Caco-2 (cell line): ENCODE data around the gene ALKAL2. TPM values are rescaled to one million over a fixed set of nuclear protein-coding genes. Genes with fewer than 3 reads are reported as not detected.
A peak's percentile ranks its signal among the peaks of the same experiment; 100 is the strongest.

Source experiments
- BruUV-seq: library from RNA; stranded (reverse); fragments of 400-500 nt; replicated peaks from 2 replicates; lab custom pipeline; 2021; lab: Mats Ljungman, UMichigan
- CTCF ChIA-PET: fragments of 300-600 bp; sonication (Branson Sonifier 250); formaldehyde crosslinking; loops from one replicate; lab custom pipeline; 2022; ENCODE audit warnings: antibody characterized with exemption; lab: Charles Lee
- POLR2A ChIA-PET: fragments of 300-600 bp; sonication (Branson Sonifier 250); formaldehyde crosslinking; loops from one replicate; lab custom pipeline; 2022; ENCODE audit warnings: antibody characterized with exemption; lab: Charles Lee
- DNase-seq, 2 experiments: peaks; one replicate each; pipeline versions ENCODE4 v3.0.0 to v3.0.0-alpha.2; 2020 to 2022
- H3K27me3 ChIP-seq: replicated peaks from 2 replicates; pipeline ENCODE4 v1.6.0; 2011; ENCODE audit warnings: low read length; ENCODE audit not compliant: control insufficient read depth, insufficient read depth
- H3K36me3 ChIP-seq: 2 replicates; pipeline ENCODE4 v1.5.1; 2011; ENCODE audit warnings: low read length; ENCODE audit not compliant: control insufficient read depth, insufficient read depth
- H3K4me1 ChIP-seq: fragments of 250-450 bp; sonication (Bioruptor Pico); 2 replicates; pipeline ENCODE4 v1.5.1; 2020; ENCODE audit warnings: mild to moderate bottlenecking
- H3K4me3 ChIP-seq: 2 replicates; pipeline ENCODE4 v1.5.1; 2011; ENCODE audit warnings: low read depth, mild to moderate bottlenecking, control low read depth, low read length
- H3K9me3 ChIP-seq: fragments of 250-450 bp; sonication (Bioruptor Pico); 2 replicates; pipeline ENCODE4 v1.5.1; 2020; ENCODE audit warnings: mild to moderate bottlenecking, moderate library complexity
- H3K27ac Mint-ChIP-seq: one replicate; pipeline ENCODE4 v1.8.0; 2022; ENCODE audit warnings: mixed read lengths; ENCODE audit not compliant: unreplicated experiment
- H3K27me3 Mint-ChIP-seq: one replicate; pipeline ENCODE4 v1.8.0; 2022; ENCODE audit warnings: mixed read lengths; ENCODE audit not compliant: insufficient read depth, unreplicated experiment
- H3K36me3 Mint-ChIP-seq: one replicate; pipeline ENCODE4 v1.8.0; 2022; ENCODE audit warnings: mild to moderate bottlenecking, mixed read lengths; ENCODE audit not compliant: insufficient read depth, unreplicated experiment
- H3K4me1 Mint-ChIP-seq: one replicate; pipeline ENCODE4 v1.8.0; 2022; ENCODE audit warnings: low read depth, mixed read lengths; ENCODE audit not compliant: unreplicated experiment
- H3K4me3 Mint-ChIP-seq: one replicate; pipeline ENCODE4 v1.8.0; 2022; ENCODE audit warnings: mild to moderate bottlenecking, moderate library complexity, mixed read lengths; ENCODE audit not compliant: unreplicated experiment
- H3K9me3 Mint-ChIP-seq: one replicate; pipeline ENCODE4 v1.8.0; 2022; ENCODE audit warnings: mixed read lengths; ENCODE audit not compliant: unreplicated experiment
- intact Hi-C: fragments of 100-400 bp; cut with micrococcal nuclease; formaldehyde crosslinking; loops from one replicate; pipeline ENCODE4 v1.10.0; 2022; ENCODE audit not compliant: unreplicated experiment
- total RNA-seq: library from RNA; stranded (reverse); gene quantifications from 2 replicates; pipeline ENCODE4 v1.2.3, GENCODE V29; 2022
- TF ChIP-seq, protein P1 (sequence below), 2 experiments: fragments of 200-600 bp in 1 of 2; IDR thresholded peaks; 1 replicate in 1 of 2; 2 replicates in 1 of 2; pipeline versions ENCODE4 v1.5.1 to v1.8.0; 2011 to 2022; ENCODE audit warnings: antibody characterized with exemption in 1 of 2, control low read depth in 1 of 2, inconsistent platforms in 1 of 2, low read depth in 1 of 2, low read length in 1 of 2, mild to moderate bottlenecking in 1 of 2, moderate library complexity in 1 of 2; ENCODE audit not compliant: insufficient read depth in 1 of 2, severe bottlenecking in 1 of 2, unreplicated experiment in 1 of 2

ALKAL2 gene
- total RNA-seq, 1 experiment from 2014 or later: not detected

DNA sequence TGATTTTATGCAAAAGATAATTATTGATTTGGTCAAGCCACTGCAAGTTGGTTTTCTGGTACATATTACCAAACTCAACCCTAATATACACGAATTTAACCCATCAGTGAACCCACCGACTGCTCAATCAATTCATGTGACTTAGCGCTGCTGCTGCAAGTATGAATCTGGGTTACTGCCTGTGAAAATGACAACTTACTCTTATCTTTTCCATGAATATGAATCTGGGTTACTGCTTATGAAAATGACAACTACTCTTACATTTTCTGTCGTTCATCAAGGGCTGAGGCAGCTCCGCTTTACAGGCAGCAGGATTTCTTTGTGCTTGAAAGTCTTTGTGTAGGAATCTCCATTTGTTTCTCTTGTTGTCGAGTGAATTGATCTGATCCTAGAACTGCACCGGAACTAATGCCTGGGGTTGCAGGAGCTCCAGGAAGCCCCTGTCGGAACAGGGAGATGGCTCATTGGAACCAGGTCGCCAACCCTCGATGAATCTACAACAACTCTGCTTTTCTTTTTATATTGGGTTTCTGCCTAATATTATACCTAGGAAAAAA is 22.1 kb upstream of the ALKAL2 start:
- intact Hi-C loops: no loop called here
- Mint-ChIP-seq H3K27ac (no peak overlapping the region), H3K36me3 (no peaks in the 10 kb centered on the region), H3K9me3 (no peaks in the 10 kb centered on the region), H3K27me3 (peaks cover 2% of the 10 kb centered on the region), H3K4me3 (no peak overlapping the region), H3K4me1 (no peaks in the 10 kb centered on the region)
- POLR2A ChIA-PET: no interaction called here
- no TSS peak for BruUV-seq
- CTCF ChIA-PET: no interaction called here
- H3K9me3 ChIP-seq: no peaks in the 10 kb centered on the region
- H3K4me1 ChIP-seq: no peaks in the 10 kb centered on the region
- H3K27me3 ChIP-seq: no peaks in the 10 kb centered on the region; the same call in 1 of the 2 replicates
- H3K36me3 ChIP-seq: no peaks in the 10 kb centered on the region
- TF ChIP-seq, protein P1, sequence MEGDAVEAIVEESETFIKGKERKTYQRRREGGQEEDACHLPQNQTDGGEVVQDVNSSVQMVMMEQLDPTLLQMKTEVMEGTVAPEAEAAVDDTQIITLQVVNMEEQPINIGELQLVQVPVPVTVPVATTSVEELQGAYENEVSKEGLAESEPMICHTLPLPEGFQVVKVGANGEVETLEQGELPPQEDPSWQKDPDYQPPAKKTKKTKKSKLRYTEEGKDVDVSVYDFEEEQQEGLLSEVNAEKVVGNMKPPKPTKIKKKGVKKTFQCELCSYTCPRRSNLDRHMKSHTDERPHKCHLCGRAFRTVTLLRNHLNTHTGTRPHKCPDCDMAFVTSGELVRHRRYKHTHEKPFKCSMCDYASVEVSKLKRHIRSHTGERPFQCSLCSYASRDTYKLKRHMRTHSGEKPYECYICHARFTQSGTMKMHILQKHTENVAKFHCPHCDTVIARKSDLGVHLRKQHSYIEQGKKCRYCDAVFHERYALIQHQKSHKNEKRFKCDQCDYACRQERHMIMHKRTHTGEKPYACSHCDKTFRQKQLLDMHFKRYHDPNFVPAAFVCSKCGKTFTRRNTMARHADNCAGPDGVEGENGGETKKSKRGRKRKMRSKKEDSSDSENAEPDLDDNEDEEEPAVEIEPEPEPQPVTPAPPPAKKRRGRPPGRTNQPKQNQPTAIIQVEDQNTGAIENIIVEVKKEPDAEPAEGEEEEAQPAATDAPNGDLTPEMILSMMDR (IDR thresholded peaks at IDR 0.05; ENCODE audit: insufficient read depth in 1 of 2, low read depth in 1 of 2, low read length in 1 of 2, severe bottlenecking in 1 of 2, unreplicated experiment in 1 of 2): no peak
- no peak overlapping the region for H3K4me3 ChIP-seq
- DNase-seq: no peak

DNA sequence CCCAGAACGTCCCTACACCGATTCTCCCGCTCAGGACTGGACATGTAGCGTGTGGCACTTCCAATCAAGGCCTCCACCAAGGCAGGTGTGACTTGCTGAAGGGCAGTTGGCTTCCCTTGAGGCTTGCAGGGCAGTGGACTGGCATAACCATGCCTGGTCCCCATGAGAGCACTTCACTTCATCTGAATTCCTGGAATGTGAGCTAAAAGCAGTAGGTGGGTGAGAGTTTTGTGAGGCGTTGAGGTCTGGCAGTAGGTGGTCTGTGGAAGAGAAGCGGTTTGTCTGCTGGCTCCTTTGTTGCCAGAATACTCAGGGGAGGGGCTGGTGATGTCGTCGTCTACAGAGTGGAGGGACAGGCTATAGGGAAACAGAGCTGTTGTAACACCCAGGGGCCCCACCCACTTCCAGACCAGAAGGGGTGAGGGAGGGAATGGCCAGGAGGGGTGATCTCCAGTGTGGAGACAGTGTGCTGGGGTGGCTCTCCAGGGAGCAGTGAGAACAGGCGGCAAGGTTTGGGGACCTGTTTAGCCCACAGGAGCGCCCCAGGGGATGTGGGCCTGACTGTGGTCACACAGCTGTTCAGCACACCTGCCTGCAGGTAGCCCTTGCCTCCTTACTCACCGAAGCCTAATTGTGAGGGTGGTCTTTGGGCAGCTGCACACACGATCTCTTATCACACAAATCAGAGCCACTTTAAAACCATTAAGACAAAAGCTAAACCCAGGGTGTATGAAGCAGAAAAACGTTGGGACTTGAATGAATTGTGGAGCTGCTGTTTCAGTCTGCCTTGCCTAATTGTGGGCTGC is 21.5 kb upstream of the ALKAL2 start:
- TF ChIP-seq, protein P1 (IDR thresholded peaks at IDR 0.05; ENCODE audit: insufficient read depth in 1 of 2, low read depth in 1 of 2, low read length in 1 of 2, severe bottlenecking in 1 of 2, unreplicated experiment in 1 of 2): no peak
- Mint-ChIP-seq H3K36me3 (no peaks in the 10 kb centered on the region), H3K27me3 (peaks cover 2% of the 10 kb centered on the region), H3K27ac (no peak overlapping the region), H3K9me3 (no peaks in the 10 kb centered on the region), H3K4me1 (no peaks in the 10 kb centered on the region), H3K4me3 (no peak overlapping the region)
- no peaks in the 10 kb centered on the region; the same call in 1 of the 2 replicates for H3K27me3 ChIP-seq
- no peaks in the 10 kb centered on the region for H3K4me1 ChIP-seq
- H3K4me3 ChIP-seq: no peak overlapping the region
- CTCF ChIA-PET: no interaction called here
- POLR2A ChIA-PET: no interaction called here
- no peaks in the 10 kb centered on the region for H3K9me3 ChIP-seq
- H3K36me3 ChIP-seq: no peaks in the 10 kb centered on the region
- no TSS peak for BruUV-seq
- intact Hi-C loops: no loop called here
- peak in 1 of 2 experiments; percentile 15 for DNase-seq

- TF ChIP-seq, protein P1 (IDR thresholded peaks at IDR 0.05; ENCODE audit: insufficient read depth in 1 of 2, low read depth in 1 of 2, low read length in 1 of 2, severe bottlenecking in 1 of 2, unreplicated experiment in 1 of 2): no peak
- no peaks in the 10 kb centered on the region for H3K36me3 ChIP-seq
- Mint-ChIP-seq H3K36me3 (no peaks in the 10 kb centered on the region), H3K9me3 (peaks cover 15% of the 10 kb centered on the region), H3K4me1 (no peaks in the 10 kb centered on the region), H3K4me3 (no peak overlapping the region), H3K27me3 (peaks cover 2% of the 10 kb centered on the region), H3K27ac (no peak overlapping the region)
- DNase-seq: no peak
- ChIA-PET CTCF (no interaction called here), POLR2A (no interaction called here)
- BruUV-seq: no TSS peak
- H3K27me3 ChIP-seq: no peaks in the 10 kb centered on the region
- H3K9me3 ChIP-seq: no peaks in the 10 kb centered on the region
- intact Hi-C loops: no loop called here
- no peaks in the 10 kb centered on the region for H3K4me1 ChIP-seq
- H3K4me3 ChIP-seq: no peak overlapping the region
Measured at GRCh38 chr2:305366-305765, 17.5 kb upstream of the ALKAL2 start.
